PC-3 (cell line): ENCODE data around the gene AGAP1. TPM values are rescaled to one million over a fixed set of nuclear protein-coding genes. Genes with fewer than 3 reads are reported as not detected.

Experiments used
- ATAC-seq: fragments of 200-7000 bp; cut with Tn5 transposase; 2 replicates; pipeline ENCODE4 v1.9.1; 2020; ENCODE audit warnings: mild to moderate bottlenecking, moderate library complexity
- BruUV-seq: library from RNA; stranded (reverse); fragments of 400-500 nt; replicated peaks from 2 replicates; lab custom pipeline; 2021; lab: Mats Ljungman, UMichigan
- CTCF ChIA-PET: fragments of 300-600 bp; sonication (Branson Sonifier 250); formaldehyde crosslinking; loops from one replicate; lab custom pipeline; 2022; ENCODE audit warnings: antibody characterized with exemption; lab: Charles Lee
- POLR2A ChIA-PET: fragments of 300-600 bp; sonication (Branson Sonifier 250); formaldehyde crosslinking; loops from one replicate; lab custom pipeline; 2022; ENCODE audit warnings: antibody characterized with exemption; ENCODE audit not compliant: unreplicated experiment; lab: Charles Lee
- DNase-seq: peaks from one replicate; pipeline ENCODE4 v3.0.0-alpha.2; 2015
- H2AFZ ChIP-seq: fragments of 300-600 bp; sonication (generic); 2 replicates; pipeline ENCODE4 v1.6.0; 2016; ENCODE audit warnings: antibody characterized with exemption, low read length
- H3F3A ChIP-seq: fragments of 300-600 bp; sonication (generic); one replicate; pipeline ENCODE4 v1.6.0; 2017; ENCODE audit warnings: antibody characterized with exemption, low read length, control low read depth, mild to moderate bottlenecking; ENCODE audit not compliant: unreplicated experiment
- H3K27ac ChIP-seq: fragments of 300-600 bp; sonication (generic); 2 replicates; pipeline ENCODE4 v1.5.1; 2016; ENCODE audit warnings: mild to moderate bottlenecking, low read length
- H3K27me3 ChIP-seq: fragments of 300-600 bp; sonication (generic); 2 replicates; pipeline ENCODE4 v1.6.1; 2016; ENCODE audit warnings: low read length, mixed read lengths
- H3K36me3 ChIP-seq: fragments of 300-600 bp; sonication (generic); 2 replicates; pipeline ENCODE4 v1.6.1; 2016; ENCODE audit warnings: low read depth, mixed run types, low read length, mixed read lengths
- H3K4me1 ChIP-seq: fragments of 300-600 bp; sonication (generic); 2 replicates; pipeline ENCODE4 v1.5.1; 2016; ENCODE audit warnings: low read length; ENCODE audit not compliant: insufficient read depth
- H3K4me2 ChIP-seq: fragments of 300-600 bp; sonication (generic); 2 replicates; pipeline ENCODE4 v1.6.0; 2016; ENCODE audit warnings: low read length
- H3K4me3 ChIP-seq: fragments of 300-600 bp; sonication (generic); 2 replicates; pipeline ENCODE4 v1.5.1; 2016; ENCODE audit warnings: mild to moderate bottlenecking, low read length, mixed read lengths
- H3K79me2 ChIP-seq: fragments of 300-600 bp; sonication (generic); 2 replicates; pipeline ENCODE4 v1.6.1; 2017; ENCODE audit warnings: low read length, mixed read lengths
- H3K9ac ChIP-seq: fragments of 300-600 bp; sonication (generic); 2 replicates; pipeline ENCODE4 v1.6.0; 2016; ENCODE audit warnings: mild to moderate bottlenecking, low read length
- H3K9me2 ChIP-seq: fragments of 300-600 bp; sonication (generic); replicated peaks from 2 replicates; pipeline ENCODE4 v1.6.1; 2016; ENCODE audit warnings: mixed run types, low read length, mixed read lengths
- H3K9me3 ChIP-seq: fragments of 300-600 bp; sonication (generic); 2 replicates; pipeline ENCODE4 v1.6.1; 2016; ENCODE audit warnings: low read length, mixed read lengths
- H4K20me1 ChIP-seq: fragments of 300-600 bp; sonication (generic); 2 replicates; pipeline ENCODE4 v1.6.1; 2016; ENCODE audit warnings: low read length, mixed read lengths
- CTCF ChIP-seq: fragments of 300-600 bp; sonication (generic); conservative IDR thresholded peaks from 2 replicates; pipeline ENCODE4 v1.5.1; 2017; ENCODE audit warnings: antibody characterized with exemption, low read depth, mild to moderate bottlenecking, low read length
- EZH2 ChIP-seq: fragments of 300-600 bp; sonication (generic); IDR thresholded peaks from one replicate; pipeline ENCODE4 v1.6.1; 2017; ENCODE audit warnings: antibody characterized with exemption, mild to moderate bottlenecking, low read length; ENCODE audit not compliant: unreplicated experiment
- EZH2phosphoT487 ChIP-seq: fragments of 300-600 bp; sonication (generic); IDR thresholded peaks from 2 replicates; pipeline ENCODE4 v1.6.1; 2018; ENCODE audit warnings: mild to moderate bottlenecking, antibody characterized with exemption, low read length, borderline replicate concordance
- intact Hi-C: fragments of 100-400 bp; cut with micrococcal nuclease; formaldehyde crosslinking; loops from 2 replicates; pipeline ENCODE4 v1.9.0; 2023
- total RNA-seq: library from RNA; depleted of rRNA; stranded (reverse); fragments of >200 nt; gene quantifications from 2 replicates; pipeline ENCODE4 v1.2.3, GENCODE V29; 2014

Gene AGAP1
- total RNA-seq, 1 experiment from 2014 or later = 31.0 TPM

DNA sequence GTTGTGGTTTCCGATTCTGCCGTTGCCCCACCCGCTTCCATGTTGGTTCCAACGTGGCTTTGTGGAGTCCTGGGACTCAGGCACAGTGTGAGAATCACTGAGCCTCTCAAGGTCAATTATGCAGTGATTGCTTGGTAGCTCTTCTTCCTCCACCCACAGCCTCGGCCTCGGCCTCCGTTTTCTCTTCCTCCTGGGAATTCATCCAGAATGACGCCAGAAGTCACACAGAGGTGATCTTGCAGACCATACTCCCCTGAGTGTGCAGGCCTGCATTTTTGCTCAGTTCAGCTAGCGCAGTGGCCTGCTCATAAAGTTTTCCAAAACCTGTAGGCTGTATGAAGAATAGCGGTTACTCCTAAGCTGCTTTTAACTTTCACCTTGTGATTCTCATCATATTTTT lies 401.0 kb downstream of the AGAP1 start:
- no peak overlapping the region for H3K27ac ChIP-seq
- peaks cover under 1% of the 10 kb centered on the region; the same call in 1 of the 2 replicates for H3K4me1 ChIP-seq
- H3K36me3 ChIP-seq = peaks cover 21% of the 10 kb centered on the region
- H2AFZ ChIP-seq = no peak overlapping the region
- H3K9me2 ChIP-seq = no peaks in the 10 kb centered on the region
- ATAC-seq (no peak), DNase-seq (no peak)
- CTCF ChIA-PET = no interaction called here
- intact Hi-C loops = no loop called here
- POLR2A ChIA-PET = no interaction called here
- H3K4me3 ChIP-seq = no peak overlapping the region
- TF ChIP-seq EZH2phosphoT487 (no peak), CTCF (no peak), EZH2 (no peak)
- H3F3A ChIP-seq = no peaks in the 10 kb centered on the region
- BruUV-seq = no TSS peak
- H3K9me3 ChIP-seq = no peaks in the 10 kb centered on the region
- H3K9ac ChIP-seq = no peak overlapping the region
- no peaks in the 10 kb centered on the region for H4K20me1 ChIP-seq
- no peak overlapping the region for H3K4me2 ChIP-seq
- H3K27me3 ChIP-seq = no peaks in the 10 kb centered on the region
- H3K79me2 ChIP-seq = no peaks in the 10 kb centered on the region

DNA sequence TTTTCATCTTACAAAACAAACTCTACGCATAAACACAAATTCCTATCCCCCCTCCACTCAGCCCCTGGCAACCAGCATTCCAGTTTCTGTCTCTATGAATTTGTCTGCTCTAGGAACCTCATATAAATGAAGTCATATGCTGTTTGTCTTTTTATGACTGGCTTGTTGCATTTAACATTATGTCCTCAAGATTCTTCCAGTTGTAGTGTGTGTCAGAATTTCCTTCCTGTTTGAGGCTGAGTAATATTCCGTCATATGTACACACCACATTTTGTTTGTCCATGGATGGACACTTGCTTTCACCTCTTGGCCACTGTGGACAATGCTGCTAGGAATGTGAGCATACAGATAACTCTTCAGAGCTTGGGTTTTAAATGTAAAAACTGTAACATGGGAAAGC lies 402.2 kb downstream of the AGAP1 start:
- DNase-seq (no peak), ATAC-seq (no peak)
- Histone ChIP-seq H2AFZ (no peak overlapping the region), H3K9me2 (no peaks in the 10 kb centered on the region), H3K27ac (no peak overlapping the region), H3K4me2 (no peak overlapping the region), H4K20me1 (no peaks in the 10 kb centered on the region), H3K36me3 (peaks cover 21% of the 10 kb centered on the region), H3K9ac (no peak overlapping the region), H3K4me1 (peaks cover 11% of the 10 kb centered on the region), H3K27me3 (no peaks in the 10 kb centered on the region), H3F3A (no peaks in the 10 kb centered on the region), H3K79me2 (no peaks in the 10 kb centered on the region), H3K4me3 (no peak overlapping the region), H3K9me3 (no peaks in the 10 kb centered on the region)
- TF ChIP-seq CTCF (no peak), EZH2 (no peak), EZH2phosphoT487 (no peak)
- no TSS peak for BruUV-seq
- CTCF ChIA-PET = no interaction called here
- POLR2A ChIA-PET = no interaction called here
- intact Hi-C loops = no loop called here

GRCh38 chr2:235897992-235898391 lies 404.1 kb downstream of the AGAP1 start:
- H3K27ac ChIP-seq = no peak overlapping the region
- no peak overlapping the region for H2AFZ ChIP-seq
- no peak for DNase-seq
- no peak overlapping the region for H3K4me3 ChIP-seq
- peaks cover 21% of the 10 kb centered on the region for H3K36me3 ChIP-seq
- H3K4me2 ChIP-seq = no peak overlapping the region
- no peak overlapping the region for H3K9ac ChIP-seq
- H3K27me3 ChIP-seq = no peaks in the 10 kb centered on the region
- no peaks in the 10 kb centered on the region for H3F3A ChIP-seq
- H3K9me2 ChIP-seq = no peaks in the 10 kb centered on the region
- H4K20me1 ChIP-seq = no peaks in the 10 kb centered on the region
- H3K79me2 ChIP-seq = no peaks in the 10 kb centered on the region
- ATAC-seq = no peak
- no peak for TF ChIP-seq EZH2
- intact Hi-C loops = no loop called here
- H3K9me3 ChIP-seq = no peaks in the 10 kb centered on the region
- CTCF ChIA-PET = no interaction called here
- POLR2A ChIA-PET = interaction anchor here (0.7 kb wide), 1 partner anchor 45 kb away, joined by 4 read pairs; no protein-coding TSS in a partner anchor
- H3K4me1 ChIP-seq = peaks cover 16% of the 10 kb centered on the region
- no TSS peak for BruUV-seq
